ENCODE data around the gene DVL2. TPM values are rescaled to one million over a fixed set of nuclear protein-coding genes. Genes with fewer than 3 reads are reported as not detected.

The DVL2 gene
- total and polyA plus RNA-seq, 11 donors: 13.0 to 28.6 (median 17.2) TPM

DNA sequence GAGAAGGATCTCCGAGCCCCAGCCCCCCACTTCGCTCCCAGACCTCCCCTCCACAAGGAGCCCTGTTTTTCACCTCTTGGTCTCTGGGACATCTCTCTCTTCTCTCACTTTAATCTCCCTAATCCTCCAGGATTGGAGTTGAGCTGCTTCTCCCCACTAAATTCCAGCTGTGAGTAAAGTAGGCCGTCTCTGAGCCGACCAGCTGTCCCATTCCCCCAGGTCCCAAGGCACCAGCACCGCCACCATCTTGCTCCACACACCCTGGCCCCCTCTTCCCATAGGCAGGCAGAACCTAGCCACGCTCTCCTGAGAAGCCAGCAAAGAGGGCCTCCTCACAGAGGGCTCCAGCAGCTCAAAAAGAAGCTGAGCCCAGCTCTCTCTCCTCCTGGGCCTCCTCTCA is 15.6 kb downstream of the DVL2 start:
- ATAC-seq (no peak), DNase-seq (no peak)
- Histone ChIP-seq H3K36me3 (peaks cover 0 to 32% (median 29%) of the 10 kb centered on the region in 9 donors), H3K4me1 (peaks cover 6 to 90% (median 59%) of the 10 kb centered on the region in 12 donors), H3K27ac (peak overlapping the region in 9 of 12 donors; percentile 83 to 100 (median 99)), H3K27me3 (no peaks in the 10 kb centered on the region), H3K4me3 (no peak overlapping the region), H3K9me3 (no peaks in the 10 kb centered on the region)
- WGBS, 4 donors: 64 to 81% (median 73%) methylated on average over 6 of the region's 6 CpGs
- intact Hi-C loops (cut with DNase I): loop anchor here in 1 of 10 donors (5.0 kb wide), 1 partner anchor 89 kb away; the partner anchor contains the start of gene EIF5A
- TF ChIP-seq POLR2A (IDR thresholded peaks at IDR 0.05): no peak
- TF ChIP-seq, protein P1, sequence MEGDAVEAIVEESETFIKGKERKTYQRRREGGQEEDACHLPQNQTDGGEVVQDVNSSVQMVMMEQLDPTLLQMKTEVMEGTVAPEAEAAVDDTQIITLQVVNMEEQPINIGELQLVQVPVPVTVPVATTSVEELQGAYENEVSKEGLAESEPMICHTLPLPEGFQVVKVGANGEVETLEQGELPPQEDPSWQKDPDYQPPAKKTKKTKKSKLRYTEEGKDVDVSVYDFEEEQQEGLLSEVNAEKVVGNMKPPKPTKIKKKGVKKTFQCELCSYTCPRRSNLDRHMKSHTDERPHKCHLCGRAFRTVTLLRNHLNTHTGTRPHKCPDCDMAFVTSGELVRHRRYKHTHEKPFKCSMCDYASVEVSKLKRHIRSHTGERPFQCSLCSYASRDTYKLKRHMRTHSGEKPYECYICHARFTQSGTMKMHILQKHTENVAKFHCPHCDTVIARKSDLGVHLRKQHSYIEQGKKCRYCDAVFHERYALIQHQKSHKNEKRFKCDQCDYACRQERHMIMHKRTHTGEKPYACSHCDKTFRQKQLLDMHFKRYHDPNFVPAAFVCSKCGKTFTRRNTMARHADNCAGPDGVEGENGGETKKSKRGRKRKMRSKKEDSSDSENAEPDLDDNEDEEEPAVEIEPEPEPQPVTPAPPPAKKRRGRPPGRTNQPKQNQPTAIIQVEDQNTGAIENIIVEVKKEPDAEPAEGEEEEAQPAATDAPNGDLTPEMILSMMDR (IDR thresholded peaks at IDR 0.05): no peak

DNA sequence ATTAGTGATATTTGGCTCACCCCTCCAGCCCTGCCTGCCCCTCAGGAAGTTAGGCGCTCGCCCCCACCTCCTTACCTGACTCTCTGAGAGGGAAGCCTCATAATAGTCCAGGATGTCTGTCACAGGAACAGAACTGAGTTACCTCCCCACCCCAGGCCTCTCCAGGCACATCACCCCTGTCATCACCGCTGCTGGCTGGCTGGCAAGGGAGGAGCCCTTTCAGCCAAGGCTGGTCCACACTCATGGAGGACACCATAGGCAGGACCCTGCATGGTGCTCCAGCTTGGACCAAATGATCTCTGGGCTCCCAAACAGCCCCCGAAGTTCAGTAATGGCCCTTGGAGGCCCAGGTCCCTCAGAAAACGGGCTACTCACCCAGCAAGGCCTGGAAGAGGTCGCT is 16.2 kb downstream of the DVL2 start:
- intact Hi-C loops (cut with DNase I): loop anchor here in 1 of 10 donors (5.0 kb wide), 1 partner anchor 89 kb away; the partner anchor contains the start of gene EIF5A
- Histone ChIP-seq H3K27ac (peak overlapping the region; percentile 16 to 99 (median 70)), H3K36me3 (peaks cover 0 to 26% (median 23%) of the 10 kb centered on the region in 9 donors), H3K4me1 (peaks cover 6 to 86% (median 60%) of the 10 kb centered on the region in 12 donors), H3K9me3 (no peaks in the 10 kb centered on the region), H3K4me3 (peak overlapping the region in 9 of 12 donors; percentile 45 to 77 (median 56)), H3K27me3 (no peaks in the 10 kb centered on the region)
- peak in 2 of 5 donors; percentile 50 to 54 for DNase-seq
- TF ChIP-seq, protein P1 (IDR thresholded peaks at IDR 0.05): no peak
- no peak for TF ChIP-seq POLR2A (IDR thresholded peaks at IDR 0.05)
- no peak for ATAC-seq
- 52 to 64% (median 60%) methylated on average over 4 to 6 of the region's 6 CpGs for WGBS, 4 donors

DNA sequence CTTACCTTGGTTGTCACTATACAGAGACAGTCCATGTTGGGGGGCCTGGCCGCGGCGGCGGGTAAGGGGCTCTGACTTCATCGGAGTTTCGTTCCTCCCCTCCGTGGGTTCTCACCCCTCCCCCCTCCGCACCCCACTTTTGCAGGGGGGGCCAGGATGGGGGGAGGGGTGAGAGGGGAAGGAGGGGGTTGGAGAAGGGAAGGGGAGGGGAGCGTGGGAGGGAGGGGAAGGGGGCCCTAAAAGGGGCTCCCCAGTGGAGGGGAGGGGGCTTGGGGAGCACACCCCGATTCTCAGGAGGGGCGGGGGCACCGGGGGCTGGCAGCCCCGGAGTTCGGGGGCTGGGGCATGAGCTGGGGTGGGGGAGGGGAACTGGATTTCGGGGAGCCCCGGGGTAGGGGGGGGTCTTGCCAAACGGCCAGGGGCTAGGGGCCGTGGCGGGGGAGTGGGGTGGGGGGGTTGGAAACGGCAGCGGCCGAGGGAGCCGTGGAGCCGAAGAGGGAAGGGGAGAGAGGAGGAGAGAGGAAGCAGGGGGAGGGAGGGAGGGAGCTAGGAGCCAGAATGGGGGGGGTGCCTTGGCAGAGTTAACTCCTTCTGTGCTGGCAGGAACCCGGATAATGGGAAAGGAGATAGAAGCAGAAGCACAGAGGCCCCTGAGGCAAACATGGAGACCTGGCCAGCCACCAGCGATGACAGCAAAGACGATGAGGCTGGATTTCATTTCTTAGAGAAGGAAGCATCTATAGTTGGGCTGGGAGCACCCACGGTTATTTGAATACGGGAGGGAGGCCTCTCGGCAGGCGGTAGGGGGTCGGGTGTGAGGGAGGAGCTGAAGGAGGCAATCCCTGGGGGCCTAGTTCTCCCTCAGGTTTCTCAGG is 17.0 kb downstream of the DVL2 start:
- Histone ChIP-seq H3K4me3 (peak overlapping the region in 11 of 12 donors; percentile 10 to 77 (median 53)), H3K4me1 (peaks cover 6 to 78% (median 60%) of the 10 kb centered on the region in 12 donors), H3K27ac (peak overlapping the region; percentile 16 to 99 (median 70)), H3K36me3 (peaks cover 0 to 17% (median 15%) of the 10 kb centered on the region in 9 donors), H3K9me3 (no peaks in the 10 kb centered on the region), H3K27me3 (no peaks in the 10 kb centered on the region)
- intact Hi-C loops (cut with DNase I): loop anchor here in 1 of 10 donors (5.0 kb wide), 1 partner anchor 90 kb away; the partner anchor contains the start of gene EIF5A
- ATAC-seq (no peak), DNase-seq (peak; percentile 67 to 77 (median 74))
- TF ChIP-seq POLR2A (IDR thresholded peaks at IDR 0.05): no peak
- TF ChIP-seq, protein P1 (IDR thresholded peaks at IDR 0.05): no peak
- WGBS, 4 donors: 4 to 8% (median 6%) methylated on average over 22 to 32 of the region's 32 CpGs

All from heart left ventricle (tissue), 16 donors.